C4-2B (cell line): ENCODE results near the gene R3HDM1.
"Not testable (repeated sequence)": the region's sequence is repeated elsewhere in the genome, so short reads cannot be mapped to it uniquely, and the experiment has no call there.

Experiments
- H3K27ac ChIP-seq: fragments of 450-650 bp; 2 replicates; pipeline ENCODE4 v1.5.1; 2017
- ZFX ChIP-seq: fragments of 450-650 bp; IDR thresholded peaks from 2 replicates; pipeline ENCODE4 v1.6.1; 2017
- TF ChIP-seq, protein P1 (sequence below): fragments of 450-650 bp; conservative IDR thresholded peaks from 2 replicates; pipeline ENCODE4 v1.5.1; 2017; ENCODE audit warnings: mild to moderate bottlenecking

R3HDM1 gene

DNA sequence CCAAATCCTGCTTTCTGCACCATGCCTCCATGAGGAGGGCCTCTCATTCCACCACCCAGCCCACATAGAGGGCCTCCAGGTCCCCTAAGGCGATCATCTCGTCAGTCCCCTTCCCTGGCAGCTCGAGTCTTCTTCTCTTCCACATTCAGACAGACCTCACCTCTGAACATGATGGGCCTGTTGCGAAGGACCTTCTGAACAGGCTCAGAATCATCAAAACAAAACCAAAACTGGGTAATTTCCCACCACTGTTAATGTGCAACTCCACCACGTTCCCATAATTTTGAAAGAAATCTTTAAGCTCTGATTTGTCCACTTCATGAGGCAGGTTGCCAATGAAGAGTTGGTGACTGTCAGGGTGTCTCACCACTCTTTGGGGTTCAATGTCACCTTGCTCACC, 20.7 kb upstream of the R3HDM1 start:
- no peak for TF ChIP-seq ZFX
- TF ChIP-seq, protein P1, sequence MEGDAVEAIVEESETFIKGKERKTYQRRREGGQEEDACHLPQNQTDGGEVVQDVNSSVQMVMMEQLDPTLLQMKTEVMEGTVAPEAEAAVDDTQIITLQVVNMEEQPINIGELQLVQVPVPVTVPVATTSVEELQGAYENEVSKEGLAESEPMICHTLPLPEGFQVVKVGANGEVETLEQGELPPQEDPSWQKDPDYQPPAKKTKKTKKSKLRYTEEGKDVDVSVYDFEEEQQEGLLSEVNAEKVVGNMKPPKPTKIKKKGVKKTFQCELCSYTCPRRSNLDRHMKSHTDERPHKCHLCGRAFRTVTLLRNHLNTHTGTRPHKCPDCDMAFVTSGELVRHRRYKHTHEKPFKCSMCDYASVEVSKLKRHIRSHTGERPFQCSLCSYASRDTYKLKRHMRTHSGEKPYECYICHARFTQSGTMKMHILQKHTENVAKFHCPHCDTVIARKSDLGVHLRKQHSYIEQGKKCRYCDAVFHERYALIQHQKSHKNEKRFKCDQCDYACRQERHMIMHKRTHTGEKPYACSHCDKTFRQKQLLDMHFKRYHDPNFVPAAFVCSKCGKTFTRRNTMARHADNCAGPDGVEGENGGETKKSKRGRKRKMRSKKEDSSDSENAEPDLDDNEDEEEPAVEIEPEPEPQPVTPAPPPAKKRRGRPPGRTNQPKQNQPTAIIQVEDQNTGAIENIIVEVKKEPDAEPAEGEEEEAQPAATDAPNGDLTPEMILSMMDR: no peak
- H3K27ac ChIP-seq: no peak overlapping the region

DNA sequence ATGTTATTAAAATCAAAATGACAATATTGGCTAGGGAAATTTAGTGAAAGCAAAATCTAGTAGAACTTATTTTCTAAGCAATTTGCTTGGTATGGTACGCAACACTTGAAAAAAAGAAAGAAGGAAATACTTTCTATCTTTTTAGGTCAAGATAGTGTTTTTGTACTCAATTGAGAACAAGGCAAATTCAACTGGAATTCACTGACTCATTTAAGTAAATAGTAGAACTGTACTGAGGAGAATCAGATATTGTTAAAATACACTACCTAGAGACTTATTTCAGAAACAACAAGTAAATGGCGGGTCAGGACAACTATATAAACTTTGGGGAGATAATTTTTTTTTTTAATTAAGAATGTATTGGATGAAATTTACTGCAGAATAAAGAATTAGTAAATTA, 19.2 kb upstream of the R3HDM1 start:
- TF ChIP-seq ZFX: no peak
- H3K27ac ChIP-seq: no peak overlapping the region

DNA sequence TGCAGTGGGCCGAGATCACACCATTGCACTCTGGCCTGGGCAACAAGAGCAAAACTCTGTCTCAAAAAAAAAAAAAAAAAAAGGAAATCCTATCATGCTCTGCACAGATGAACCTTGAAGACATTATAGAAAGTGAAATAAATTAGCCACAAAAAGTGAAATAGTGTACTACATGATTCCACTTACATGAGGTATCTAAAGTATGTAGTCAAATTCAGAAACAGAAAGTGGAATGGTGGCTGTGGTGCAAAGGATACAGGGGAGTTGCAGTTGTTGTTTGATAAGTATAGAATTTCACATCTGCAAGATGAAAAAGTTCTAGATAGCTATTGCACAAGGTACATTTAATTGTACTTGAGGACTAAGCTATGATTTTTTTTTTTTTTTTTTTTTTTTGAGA, 5.5 kb upstream of the R3HDM1 start:
- H3K27ac ChIP-seq: no peak overlapping the region

GRCh38 chr2:135528006-135528405, 3.3 kb upstream of the R3HDM1 start:
- H3K27ac ChIP-seq: no peak overlapping the region
- no peak for TF ChIP-seq ZFX
- TF ChIP-seq, protein P1: no peak

More for the DNA sequence above, 5.5 kb upstream of the R3HDM1 start:
- TF ChIP-seq, protein P1: no peak
- no peak for TF ChIP-seq ZFX

GRCh38 chr2:135530313-135531230, 712 bp upstream of the R3HDM1 start, which contains the start of gene ZRANB3:
ZRANB3 (minus strand) TSS chr2:135531218.
- peak; percentile 76 for TF ChIP-seq ZFX
- TF ChIP-seq, protein P1: no peak
- H3K27ac ChIP-seq: peak within 1 kb of the TSS; percentile 81

- TF ChIP-seq, protein P1: no peak
- TF ChIP-seq ZFX: no peak
- H3K27ac ChIP-seq: no peak overlapping the region
These were observed 1.3 kb downstream of the R3HDM1 start for GRCh38 chr2:135532581-135532980.

- not testable (repeated sequence) for H3K27ac ChIP-seq
These were observed 2.3 kb downstream of the R3HDM1 start for GRCh38 chr2:135533545-135533944.

GRCh38 chr2:135546436-135546835, 15.2 kb downstream of the R3HDM1 start:
- no peak overlapping the region for H3K27ac ChIP-seq
- TF ChIP-seq, protein P1: no peak
- no peak for TF ChIP-seq ZFX
